Endodermal cell (in vitro differentiated cells): ENCODE measurements around the gene ABCA13. TPM values are rescaled to one million over a fixed set of nuclear protein-coding genes. Genes with fewer than 3 reads are reported as not detected.

Experiments
- DNase-seq: peaks from one replicate; pipeline ENCODE4 v3.0.0-alpha.2; 2017
- H3K27ac ChIP-seq: 2 replicates; pipeline ENCODE4 v1.5.1; 2013; ENCODE audit warnings: mild to moderate bottlenecking, low read depth, low read length, moderate library complexity
- H3K27me3 ChIP-seq: 2 replicates; pipeline ENCODE4 v1.6.1; 2013; ENCODE audit warnings: mild to moderate bottlenecking, low read length, moderate library complexity; ENCODE audit not compliant: insufficient read depth, control insufficient read depth, poor library complexity, severe bottlenecking
- H3K36me3 ChIP-seq: 2 replicates; pipeline ENCODE4 v1.7.0; 2013; ENCODE audit warnings: mild to moderate bottlenecking, low read length, moderate library complexity; ENCODE audit not compliant: control insufficient read depth, insufficient read depth
- H3K4me1 ChIP-seq: one replicate; pipeline ENCODE4 v1.7.0; 2013; ENCODE audit warnings: low read length; ENCODE audit not compliant: control insufficient read depth, insufficient read depth
- H3K4me3 ChIP-seq: 2 replicates; pipeline ENCODE4 v1.5.1; 2013; ENCODE audit warnings: mild to moderate bottlenecking, low read length, moderate library complexity
- H3K9ac ChIP-seq: 2 replicates; pipeline ENCODE4 v1.6.1; 2013; ENCODE audit warnings: mild to moderate bottlenecking, low read length, moderate library complexity; ENCODE audit not compliant: poor library complexity, severe bottlenecking; ENCODE audit errors: extremely low read depth
- H3K9me3 ChIP-seq: 2 replicates; pipeline ENCODE4 v1.6.1; 2013; ENCODE audit warnings: mild to moderate bottlenecking, low read length, moderate library complexity; ENCODE audit not compliant: control insufficient read depth
- H3K27ac Mint-ChIP-seq: 2 replicates; pipeline ENCODE4 v1.8.0; 2020; ENCODE audit warnings: mixed read lengths
- H3K27me3 Mint-ChIP-seq: 2 replicates; pipeline ENCODE4 v1.8.0; 2021; ENCODE audit warnings: mild to moderate bottlenecking, mixed read lengths; ENCODE audit not compliant: insufficient read depth
- H3K36me3 Mint-ChIP-seq: 2 replicates; pipeline ENCODE4 v1.8.0; 2020; ENCODE audit warnings: low read depth, mixed read lengths
- H3K4me1 Mint-ChIP-seq: 2 replicates; pipeline ENCODE4 v1.8.0; 2020; ENCODE audit warnings: mixed read lengths
- H3K4me3 Mint-ChIP-seq: 2 replicates; pipeline ENCODE4 v1.8.0; 2020; ENCODE audit warnings: mild to moderate bottlenecking, moderate library complexity, mixed read lengths
- H3K9me3 Mint-ChIP-seq: 2 replicates; pipeline ENCODE4 v1.8.0; 2020; ENCODE audit warnings: mild to moderate bottlenecking, mixed read lengths
- WGBS, 2 experiments: methylation state at CpG; one replicate each; pipeline versions ENCODE4 v1.1.5 to v1.1.7; 2013; ENCODE audit warnings: missing lambda C conversion rate in 2 of 2, mixed read lengths in 1 of 2; ENCODE audit not compliant: insufficient coverage in 1 of 2, insufficient read length in 1 of 2; 5-methylcytosine and 5-hydroxymethylcytosine counted together
- total RNA-seq, 2 donors: library from RNA; stranded (reverse); fragmentation: NEBNext Ultra II Directional in 1 of 2; extraction: Animal tissue kit (Norgen Biotek cat#: 25700) in 1 of 2; gene quantifications; 2 replicates in 1 of 2; 3 replicates in 1 of 2; pipeline ENCODE4 v1.2.1, GENCODE V29; 2021
- TF ChIP-seq, protein P1 (sequence below): fragments of 200-600 bp; sonication (generic); conservative IDR thresholded peaks from 2 replicates; pipeline ENCODE4 v1.5.0; 2021; ENCODE audit warnings: antibody characterized with exemption, mild to moderate bottlenecking

ABCA13 gene
- total RNA-seq, 2 donors from 2014 or later: 0.04 to 0.11 TPM

DNA sequence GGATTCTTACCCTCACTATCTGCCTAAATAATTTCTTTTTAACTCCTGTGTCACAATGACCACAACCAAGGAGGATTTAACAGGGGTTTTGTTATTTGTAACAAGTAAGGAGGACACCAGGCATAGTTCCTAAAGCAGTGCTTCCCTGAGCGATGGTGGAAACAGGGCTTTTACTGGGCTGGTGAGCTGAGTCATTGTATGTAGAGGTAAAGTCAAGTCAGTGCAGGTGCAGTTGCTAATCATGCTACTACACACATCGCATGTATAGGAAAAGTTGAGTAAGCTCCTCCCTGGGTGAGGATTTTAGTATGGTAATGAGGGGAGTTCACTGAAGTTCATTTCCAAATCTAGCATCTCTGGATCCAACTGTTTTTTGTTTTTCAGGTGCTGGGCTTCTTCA is 22.9 kb upstream of the ABCA13 start:
- Histone ChIP-seq H3K4me1 (no peaks in the 10 kb centered on the region), H3K9me3 (peaks cover 27% of the 10 kb centered on the region), H3K27me3 (no peaks in the 10 kb centered on the region), H3K9ac (no peak overlapping the region), H3K27ac (no peak overlapping the region), H3K36me3 (no peaks in the 10 kb centered on the region), H3K4me3 (no peak overlapping the region)
- Mint-ChIP-seq H3K27me3 (no peaks in the 10 kb centered on the region), H3K27ac (no peak overlapping the region), H3K4me3 (no peak overlapping the region), H3K9me3 (peaks cover 43% of the 10 kb centered on the region), H3K4me1 (peaks cover 36% of the 10 kb centered on the region), H3K36me3 (peaks cover 7% of the 10 kb centered on the region)
- TF ChIP-seq, protein P1, sequence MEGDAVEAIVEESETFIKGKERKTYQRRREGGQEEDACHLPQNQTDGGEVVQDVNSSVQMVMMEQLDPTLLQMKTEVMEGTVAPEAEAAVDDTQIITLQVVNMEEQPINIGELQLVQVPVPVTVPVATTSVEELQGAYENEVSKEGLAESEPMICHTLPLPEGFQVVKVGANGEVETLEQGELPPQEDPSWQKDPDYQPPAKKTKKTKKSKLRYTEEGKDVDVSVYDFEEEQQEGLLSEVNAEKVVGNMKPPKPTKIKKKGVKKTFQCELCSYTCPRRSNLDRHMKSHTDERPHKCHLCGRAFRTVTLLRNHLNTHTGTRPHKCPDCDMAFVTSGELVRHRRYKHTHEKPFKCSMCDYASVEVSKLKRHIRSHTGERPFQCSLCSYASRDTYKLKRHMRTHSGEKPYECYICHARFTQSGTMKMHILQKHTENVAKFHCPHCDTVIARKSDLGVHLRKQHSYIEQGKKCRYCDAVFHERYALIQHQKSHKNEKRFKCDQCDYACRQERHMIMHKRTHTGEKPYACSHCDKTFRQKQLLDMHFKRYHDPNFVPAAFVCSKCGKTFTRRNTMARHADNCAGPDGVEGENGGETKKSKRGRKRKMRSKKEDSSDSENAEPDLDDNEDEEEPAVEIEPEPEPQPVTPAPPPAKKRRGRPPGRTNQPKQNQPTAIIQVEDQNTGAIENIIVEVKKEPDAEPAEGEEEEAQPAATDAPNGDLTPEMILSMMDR: no peak
- WGBS, 2 experiments: 98 to 100% methylated on average over 1 to 2 of the region's 2 CpGs
- no peak for DNase-seq

DNA sequence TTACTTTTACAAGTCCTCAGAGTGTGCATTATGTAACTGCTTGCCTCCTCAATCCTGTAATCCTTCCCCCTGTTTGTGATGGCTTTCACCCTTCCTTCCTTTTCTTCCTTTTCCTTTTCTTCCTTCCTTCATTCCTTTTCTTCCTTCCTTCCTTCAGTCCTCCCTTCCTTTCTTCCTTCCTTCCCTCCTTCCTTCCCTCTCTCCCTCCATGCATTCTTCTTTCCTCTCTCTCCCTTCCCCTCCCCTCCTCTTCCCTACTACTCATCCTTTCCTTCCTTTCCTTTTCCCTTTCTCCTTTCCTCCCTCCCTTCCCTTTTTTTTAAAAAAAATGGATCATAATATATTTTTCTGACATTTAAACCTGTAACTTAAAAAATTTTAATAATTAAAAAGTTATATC is 22.2 kb upstream of the ABCA13 start:
- Histone ChIP-seq H3K36me3 (no peaks in the 10 kb centered on the region), H3K4me1 (no peaks in the 10 kb centered on the region), H3K9ac (no peak overlapping the region), H3K4me3 (no peak overlapping the region), H3K27me3 (no peaks in the 10 kb centered on the region), H3K27ac (no peak overlapping the region), H3K9me3 (peaks cover 27% of the 10 kb centered on the region)
- peaks cover 35% of the 10 kb centered on the region for H3K4me1 Mint-ChIP-seq
- no peak overlapping the region for H3K27ac Mint-ChIP-seq
- H3K27me3 Mint-ChIP-seq: no peaks in the 10 kb centered on the region
- TF ChIP-seq, protein P1: no peak
- H3K36me3 Mint-ChIP-seq: peaks cover 6% of the 10 kb centered on the region
- DNase-seq: no peak
- H3K9me3 Mint-ChIP-seq: peaks cover 41% of the 10 kb centered on the region
- H3K4me3 Mint-ChIP-seq: no peak overlapping the region

DNA sequence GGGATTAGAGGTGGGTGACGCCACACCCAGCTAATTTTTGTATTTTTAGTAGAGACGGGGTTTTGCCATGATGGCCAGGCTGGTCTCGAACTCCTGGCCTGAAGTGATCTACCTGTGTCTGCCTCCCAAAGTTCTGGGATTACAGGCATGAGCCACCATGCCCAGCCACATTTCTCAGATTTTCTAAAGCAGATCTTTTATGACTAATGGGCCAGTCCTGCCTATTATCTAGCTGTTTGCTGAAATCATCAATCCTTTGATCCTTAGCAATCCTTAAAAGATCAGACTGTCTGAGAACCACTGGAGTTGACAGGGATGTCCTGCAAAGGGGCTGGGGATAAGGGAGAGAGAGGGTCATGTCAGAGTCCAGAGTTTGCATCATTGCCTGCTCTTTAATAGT is 21.2 kb upstream of the ABCA13 start:
- Histone ChIP-seq H3K9ac (no peak overlapping the region), H3K36me3 (no peaks in the 10 kb centered on the region), H3K4me1 (no peaks in the 10 kb centered on the region), H3K4me3 (no peak overlapping the region), H3K9me3 (peaks cover 17% of the 10 kb centered on the region), H3K27me3 (no peaks in the 10 kb centered on the region), H3K27ac (no peak overlapping the region)
- Mint-ChIP-seq H3K27me3 (no peaks in the 10 kb centered on the region), H3K4me3 (no peak overlapping the region), H3K36me3 (peaks cover 5% of the 10 kb centered on the region), H3K27ac (no peak overlapping the region), H3K9me3 (peaks cover 38% of the 10 kb centered on the region), H3K4me1 (peaks cover 32% of the 10 kb centered on the region)
- 69 to 97% methylated on average over 2 to 3 of the region's 3 CpGs for WGBS, 2 experiments
- TF ChIP-seq, protein P1: no peak
- DNase-seq: no peak
